Measurements from ENCODE around the gene CFLAR.
A peak's percentile ranks its signal among the peaks of the same experiment; 100 is the strongest.
"Not testable (repeated sequence)": the region's sequence is repeated elsewhere in the genome, so short reads cannot be mapped to it uniquely, and the experiment has no call there.

Gene CFLAR

DNA sequence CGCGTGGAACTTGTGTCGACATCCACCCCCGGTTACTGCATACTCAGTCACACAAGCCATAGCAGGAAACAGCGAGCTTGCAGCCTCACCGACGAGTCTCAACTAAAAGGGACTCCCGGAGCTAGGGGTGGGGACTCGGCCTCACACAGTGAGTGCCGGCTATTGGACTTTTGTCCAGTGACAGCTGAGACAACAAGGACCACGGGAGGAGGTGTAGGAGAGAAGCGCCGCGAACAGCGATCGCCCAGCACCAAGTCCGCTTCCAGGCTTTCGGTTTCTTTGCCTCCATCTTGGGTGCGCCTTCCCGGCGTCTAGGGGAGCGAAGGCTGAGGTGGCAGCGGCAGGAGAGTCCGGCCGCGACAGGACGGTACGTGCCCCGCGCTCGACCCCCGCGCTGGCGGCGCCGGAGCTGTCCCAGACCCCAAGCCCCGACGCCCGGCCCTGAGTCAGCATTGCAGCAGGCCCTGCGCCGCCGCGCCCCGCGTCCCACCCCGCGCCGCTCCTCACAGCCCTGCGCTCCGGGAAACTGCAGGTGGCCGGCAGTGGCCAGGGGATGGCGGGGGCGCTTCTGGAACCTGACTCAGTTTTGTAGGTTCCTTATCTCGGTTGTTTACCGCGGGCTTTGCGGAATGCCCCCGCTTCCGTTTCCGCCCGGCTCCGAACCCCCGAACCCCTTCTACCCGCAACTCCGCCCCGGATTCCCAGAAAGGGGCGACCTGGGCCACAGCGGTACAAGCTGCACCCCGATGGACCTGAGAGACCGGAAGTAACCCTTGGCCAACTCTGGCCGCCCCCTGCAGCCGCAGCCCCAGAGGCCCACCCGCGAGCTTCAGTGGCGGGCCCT lies at the start of gene CFLAR:
CFLAR (plus strand) TSS at position 50 of the 844 bp plus-strand sequence. CDS start 13,702 bp downstream, outside the sequence.
- FAIRE-seq = no peak
- DNase-seq (ENCODE audit: low spot score) = peak; percentile 61

- no peak for DNase-seq (ENCODE audit: low spot score)
- no peak for FAIRE-seq
Observed at GRCh38 chr2:201070948-201071478, 45.0 kb upstream of the CFLAR start.

GRCh38 chr2:201071479-201072200 lies 44.3 kb upstream of the CFLAR start, which contains the start of the genes HYCC2 and NDUFB3:
Gene HYCC2 (minus strand): TSS chr2:201071671. CDS start chr2:201024009, 47,662 bp downstream.
Gene NDUFB3 (plus strand): TSS chr2:201072001. CDS start chr2:201078883, 6,882 bp downstream.
- peak; percentile 79 for FAIRE-seq
- DNase-seq (ENCODE audit: low spot score) = peak; percentile 90

DNA sequence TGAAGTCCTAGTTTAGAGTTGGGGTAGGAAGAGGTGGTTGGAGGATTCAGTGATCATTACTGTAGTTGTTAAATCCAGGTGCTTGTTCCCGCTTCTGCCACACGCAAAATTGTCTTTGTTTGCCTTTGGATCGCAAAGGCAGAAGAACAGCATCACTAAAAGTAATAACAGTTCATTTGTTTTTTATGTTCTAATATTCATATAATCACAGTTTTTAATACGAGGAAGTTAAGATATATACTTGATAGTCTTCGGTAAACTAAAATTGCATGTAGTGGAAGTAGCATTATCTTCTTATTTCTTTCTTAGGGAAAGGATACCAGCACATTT lies 43.8 kb upstream of the CFLAR start:
- DNase-seq (ENCODE audit: low spot score) = no peak
- FAIRE-seq = no peak

DNA sequence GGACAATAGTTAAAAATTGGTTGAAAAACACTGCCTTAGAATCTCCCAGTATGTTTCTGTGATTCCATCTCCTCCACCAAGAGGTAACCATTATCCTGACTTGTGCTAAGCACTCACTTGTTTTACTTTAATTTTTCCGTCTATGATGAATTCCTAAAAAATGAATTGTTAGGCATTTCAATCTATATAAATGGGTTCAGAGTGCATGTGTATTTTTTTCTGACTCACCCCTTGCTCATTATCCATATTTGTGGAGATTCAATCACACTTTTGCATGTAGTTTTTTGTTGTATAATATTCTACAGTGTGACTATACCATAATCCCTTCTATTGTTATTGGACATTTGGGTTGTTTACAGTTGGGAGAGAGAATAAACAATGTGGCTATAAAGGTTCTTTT lies 42.9 kb upstream of the CFLAR start:
- FAIRE-seq (no peak), DNase-seq (ENCODE audit: low spot score) (no peak)

- FAIRE-seq (no peak), DNase-seq (ENCODE audit: low spot score) (no peak)
Observed at GRCh38 chr2:201074996-201075395, 41.0 kb upstream of the CFLAR start.

- FAIRE-seq = no peak
- DNase-seq (ENCODE audit: low spot score) = no peak
Observed at GRCh38 chr2:201084863-201085262, 31.1 kb upstream of the CFLAR start.

DNA sequence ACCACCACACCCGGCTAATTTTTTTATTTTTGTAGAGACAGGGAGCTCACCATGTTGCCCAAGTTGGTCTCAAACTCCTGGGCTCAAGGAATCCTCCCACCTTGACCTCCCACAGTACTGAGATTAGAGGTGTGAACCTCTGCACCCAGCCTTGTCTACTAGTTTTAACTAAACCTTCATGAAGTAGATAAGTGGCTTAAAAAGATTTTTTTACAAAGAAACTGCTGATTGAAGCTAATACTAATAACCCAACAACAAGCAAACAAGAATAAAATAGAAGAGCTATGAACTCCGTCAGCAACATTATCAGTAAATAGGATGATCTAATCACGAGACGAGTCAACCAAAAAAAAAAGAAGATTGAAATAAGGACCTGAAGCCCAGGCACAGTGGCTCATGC lies 25.4 kb upstream of the CFLAR start:
- no peak for FAIRE-seq
- DNase-seq (ENCODE audit: low spot score) = no peak

DNA sequence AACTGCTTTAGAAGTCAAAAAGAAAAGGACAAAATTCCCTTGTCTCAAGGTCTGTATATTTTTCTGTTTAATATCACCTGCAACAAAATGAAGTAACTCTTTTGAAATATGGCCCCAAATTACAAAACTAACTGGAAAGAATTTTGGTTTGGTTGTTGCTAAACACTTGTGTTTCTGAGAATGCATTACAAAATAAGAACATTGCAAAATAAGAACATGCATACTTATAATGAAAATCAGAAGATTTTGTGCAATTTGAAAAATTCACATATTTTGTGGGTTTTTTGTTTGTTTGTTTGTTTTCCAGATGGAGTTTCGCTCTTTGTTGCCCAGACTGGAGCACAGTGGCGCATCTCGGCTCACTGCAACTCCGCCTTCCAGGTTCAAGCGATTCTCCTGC lies 22.4 kb upstream of the CFLAR start:
- DNase-seq (ENCODE audit: low spot score) = no peak
- FAIRE-seq = no peak

GRCh38 chr2:201100497-201100896 lies 15.5 kb upstream of the CFLAR start:
- DNase-seq (ENCODE audit: low spot score) = no peak
- no peak for FAIRE-seq

DNA sequence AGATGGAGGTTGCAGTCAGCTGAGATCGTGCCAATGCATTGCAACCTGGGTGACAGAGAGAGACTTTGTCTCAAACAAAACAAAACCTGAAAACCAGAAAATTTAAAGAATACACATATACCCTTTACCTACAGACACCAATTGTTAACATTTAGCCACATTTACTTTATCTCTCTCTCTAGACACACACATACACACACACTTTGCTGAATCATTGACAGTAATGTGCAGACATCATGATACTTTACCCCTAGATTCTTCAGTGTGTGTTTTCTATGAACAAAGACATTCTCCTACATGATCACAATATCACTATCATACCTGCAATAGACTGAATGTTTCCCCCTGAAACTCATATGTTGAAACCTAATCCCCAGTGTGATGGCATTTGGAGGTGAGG lies 10.2 kb upstream of the CFLAR start:
- FAIRE-seq = no peak
- no peak for DNase-seq (ENCODE audit: low spot score)

- FAIRE-seq (no peak), DNase-seq (ENCODE audit: low spot score) (no peak)
Observed at GRCh38 chr2:201107624-201108023, 8.3 kb upstream of the CFLAR start.

DNA sequence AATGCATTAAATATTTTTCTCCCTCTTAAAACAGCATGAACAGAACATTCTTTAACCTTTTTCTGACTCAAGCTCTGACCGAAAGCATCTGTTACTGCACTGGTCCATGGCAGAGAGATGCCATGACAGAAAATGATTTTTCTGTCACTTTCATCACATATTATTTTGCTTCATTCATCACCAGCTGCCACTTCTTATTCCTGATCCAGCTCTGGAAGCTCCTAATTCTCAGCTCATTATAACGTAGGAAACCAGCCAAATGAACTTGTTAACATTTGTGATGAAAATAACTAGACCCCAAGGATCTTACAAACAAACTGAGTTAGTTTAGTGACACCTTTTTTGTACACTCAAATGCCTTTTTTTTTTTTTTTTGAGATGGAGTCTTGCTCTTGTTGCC lies 7.6 kb upstream of the CFLAR start:
- no peak for FAIRE-seq
- DNase-seq (ENCODE audit: low spot score) = no peak

- FAIRE-seq (no peak), DNase-seq (ENCODE audit: low spot score) (no peak)
Observed at GRCh38 chr2:201109186-201109585, 6.8 kb upstream of the CFLAR start.

- DNase-seq (ENCODE audit: low spot score) (no peak), FAIRE-seq (no peak)
Observed at GRCh38 chr2:201110615-201111014, 5.3 kb upstream of the CFLAR start.

GRCh38 chr2:201111096-201111495 lies 4.9 kb upstream of the CFLAR start:
- FAIRE-seq (no peak), DNase-seq (ENCODE audit: low spot score) (no peak)

DNA sequence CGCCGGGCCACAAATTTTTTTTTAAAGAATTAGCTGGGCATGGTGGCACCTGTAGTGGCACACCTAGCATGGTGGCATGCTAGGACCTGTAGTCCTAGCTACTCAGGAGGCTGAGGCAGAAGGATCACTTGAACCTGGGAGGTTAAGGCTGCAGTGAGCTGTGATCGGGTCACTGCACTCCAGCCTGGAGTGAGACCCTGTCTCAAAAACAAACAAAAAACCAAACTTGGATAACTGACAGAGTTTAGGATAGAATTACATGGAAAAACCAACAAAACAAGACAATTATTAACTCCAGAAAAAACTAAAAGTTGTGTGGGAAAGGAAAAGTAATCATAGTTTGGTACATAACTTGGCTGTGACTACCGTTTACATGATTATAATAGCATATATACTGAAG lies 1.6 kb upstream of the CFLAR start:
- DNase-seq (ENCODE audit: low spot score) (no peak), FAIRE-seq (no peak)

DNA sequence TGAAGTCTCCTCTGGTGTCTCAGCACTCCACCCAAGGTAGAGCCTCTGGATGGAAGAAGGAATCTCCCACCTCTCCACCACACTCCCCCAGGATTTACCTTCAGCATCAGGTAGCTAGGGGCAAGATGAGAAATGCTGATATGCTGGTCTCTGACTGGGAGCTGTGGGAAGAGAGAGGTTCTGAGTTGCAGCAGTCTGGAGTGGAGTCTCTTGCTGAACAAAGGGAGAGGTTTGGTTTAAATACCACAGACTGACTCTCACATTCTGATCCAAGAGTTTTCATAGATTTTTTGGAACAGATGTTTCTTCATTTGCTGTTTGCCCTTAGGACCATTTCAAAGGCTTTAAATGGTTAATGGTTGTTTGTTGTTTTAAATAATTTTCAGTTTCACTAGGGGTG lies 1.1 kb upstream of the CFLAR start:
- DNase-seq (ENCODE audit: low spot score) = no peak
- FAIRE-seq = no peak

DNA sequence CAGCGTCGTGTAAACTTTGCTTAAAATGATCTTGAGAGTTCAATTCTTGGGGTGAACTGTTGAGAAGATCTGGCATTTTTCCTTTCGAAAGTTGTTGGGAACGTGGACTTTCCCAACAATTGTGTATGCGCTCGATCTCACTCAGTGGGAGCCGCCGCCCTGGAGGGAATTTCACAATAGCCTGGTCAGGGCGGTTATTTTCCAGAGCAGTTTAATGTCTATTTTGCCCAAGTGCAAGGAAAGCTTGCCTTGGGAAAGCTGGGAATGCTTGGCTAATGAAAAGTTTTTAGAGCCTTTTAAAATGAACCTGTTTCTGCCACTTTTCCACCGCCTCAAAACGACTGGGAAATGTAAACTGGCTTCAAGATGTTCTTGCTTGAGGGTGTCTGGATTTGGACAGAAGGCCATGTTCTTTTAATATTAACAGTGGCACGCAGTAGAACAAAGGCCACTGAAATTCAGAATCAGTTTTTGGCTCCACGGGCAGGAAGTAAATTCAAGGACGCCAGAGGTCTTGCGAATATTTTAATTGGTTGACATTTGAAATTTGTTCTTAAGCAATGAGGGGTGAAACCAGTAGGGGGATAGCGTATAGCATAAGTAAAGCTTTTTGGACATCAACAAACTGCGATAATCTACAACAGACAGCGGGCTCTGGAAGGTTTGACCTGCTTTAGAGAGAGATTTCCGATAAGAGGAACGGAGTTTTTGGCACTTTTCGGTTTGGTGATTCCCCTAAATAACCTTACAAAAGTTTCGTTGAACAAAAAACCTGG lies 1.2 kb downstream of the CFLAR start:
- FAIRE-seq = peak; percentile 75
- DNase-seq (ENCODE audit: low spot score) = peak; percentile 75

- not testable (repeated sequence) for DNase-seq (ENCODE audit: low spot score); FAIRE-seq
Observed at GRCh38 chr2:201117735-201118094, 1.8 kb downstream of the CFLAR start.

DNA sequence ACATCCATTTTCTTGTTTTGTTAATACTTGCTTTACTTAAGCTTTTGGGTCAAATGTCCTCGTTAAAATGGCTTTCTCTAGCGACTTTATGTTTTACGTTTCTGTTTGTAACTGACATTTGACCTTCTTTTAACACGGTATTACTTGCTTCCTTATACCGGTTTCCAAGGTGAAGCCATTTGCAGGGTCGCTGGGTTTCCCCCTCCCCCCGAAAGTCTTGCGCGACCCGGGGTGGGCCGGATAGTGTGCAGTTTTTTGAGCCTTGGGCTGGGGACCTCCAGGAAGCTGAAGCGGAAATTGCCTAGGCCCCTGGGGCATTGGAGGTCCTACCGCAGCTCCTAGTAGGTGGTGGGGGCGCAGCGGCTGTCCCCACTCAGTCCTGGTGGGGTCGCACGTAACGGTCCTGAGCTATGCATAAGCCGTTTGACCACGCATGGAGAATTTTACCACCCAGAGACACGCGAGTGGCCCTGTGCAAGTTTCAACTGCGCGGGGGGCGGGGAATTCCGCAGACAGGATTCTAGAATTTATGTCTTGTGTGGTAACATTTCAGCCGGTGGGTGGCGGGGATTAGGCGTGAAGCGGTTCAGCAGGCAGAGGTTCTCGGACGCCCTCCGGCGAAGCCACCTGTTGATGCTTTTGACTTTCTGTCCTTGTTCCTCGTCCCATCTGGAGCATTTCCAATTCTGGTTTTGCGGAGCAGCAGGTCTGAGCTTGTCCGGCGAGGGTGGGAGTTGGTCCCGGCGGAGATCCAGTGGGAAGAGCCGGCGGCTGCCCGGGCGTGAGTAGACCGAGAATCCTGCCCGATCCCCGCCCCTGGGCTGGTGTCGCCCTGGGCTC lies 2.4 kb downstream of the CFLAR start:
- FAIRE-seq = peak; percentile 71
- peak; percentile 91 for DNase-seq (ENCODE audit: low spot score)
